Measurements from ENCODE around the gene TIGD1.

Gene TIGD1

DNA sequence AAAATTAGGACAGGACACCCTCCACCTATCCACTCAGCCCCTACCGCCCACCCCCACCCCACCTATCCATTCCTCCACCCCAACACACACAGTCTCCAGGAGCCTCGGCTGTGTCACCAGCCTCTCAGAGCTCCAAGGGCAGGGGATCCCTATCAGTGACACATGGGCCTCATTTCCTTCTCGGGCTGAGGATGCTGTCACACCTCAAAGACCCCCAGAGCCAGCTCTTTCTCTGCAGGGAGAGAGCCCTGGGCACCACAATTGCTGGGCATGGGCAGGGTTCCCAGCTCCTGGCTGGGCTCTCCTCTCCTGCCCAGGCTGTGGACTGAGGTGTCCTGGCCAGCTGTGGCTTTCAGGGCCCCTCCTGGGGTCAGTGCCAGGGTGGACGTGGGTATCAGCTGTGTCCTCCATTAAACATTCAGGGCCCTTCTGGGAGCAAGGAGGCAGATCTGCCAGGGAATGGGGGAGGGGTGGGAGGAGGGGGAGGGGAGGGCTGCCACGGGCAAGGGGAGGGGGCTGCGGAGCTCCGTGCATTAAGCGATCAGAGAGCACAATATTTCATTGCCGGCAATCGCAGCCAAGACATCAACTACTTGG, 48.5 kb downstream of the TIGD1 start:
- no peak for DNase-seq (ENCODE audit: low read depth)

DNA sequence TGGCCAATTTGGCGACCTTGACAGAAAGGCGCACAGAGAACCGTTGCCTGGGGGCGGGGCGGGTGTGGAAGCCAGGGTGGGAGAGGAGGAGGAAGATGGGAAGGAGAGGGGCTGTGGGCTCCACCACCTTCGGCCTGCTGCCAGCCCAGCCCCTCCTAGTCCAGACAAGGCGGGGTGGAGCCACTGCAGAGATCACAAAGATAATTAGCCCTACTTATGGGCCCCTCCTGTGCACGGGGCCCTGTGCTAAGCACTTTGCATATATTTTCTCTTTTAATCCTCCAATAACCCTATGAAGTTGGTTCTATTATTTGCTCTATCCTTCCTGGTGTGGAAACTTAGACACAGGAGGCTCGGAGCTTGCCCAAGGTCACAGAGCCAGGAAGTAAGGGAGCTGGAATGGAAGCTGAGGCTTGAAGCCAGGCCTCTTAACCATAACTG, 49.0 kb downstream of the TIGD1 start:
- DNase-seq (ENCODE audit: low read depth), result no peak

DNA sequence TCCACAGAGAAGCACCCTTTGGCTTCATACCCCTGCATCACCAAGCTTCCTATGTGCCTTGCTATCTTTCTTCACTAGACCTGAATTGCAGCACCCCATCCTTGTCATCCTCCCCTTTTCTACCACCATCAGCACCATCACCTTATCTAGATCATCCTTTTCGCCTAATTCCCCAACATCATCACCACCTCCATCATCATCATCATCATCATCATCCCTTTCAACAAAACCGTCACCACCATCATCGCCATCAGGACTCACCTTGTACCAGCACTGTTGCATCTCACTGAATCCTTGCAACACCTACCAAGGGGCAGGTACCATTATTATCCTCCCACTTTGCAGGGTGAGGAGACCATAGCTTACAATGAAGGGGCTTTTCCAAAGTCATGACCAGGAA, 51.9 kb downstream of the TIGD1 start:
- no peak for DNase-seq (ENCODE audit: low read depth)
